Stimulated activated CD4-positive, alpha-beta T cell treated with anti-CD3 and anti-CD28 coated beads, Interleukin-12 subunit alpha, Interleukin-12 subunit beta, amount 100 ng/mL, for 24 hours (primary cell): ENCODE measurements around the gene IGF2BP1.
"Not testable (repeated sequence)": the region's sequence is repeated elsewhere in the genome, so short reads cannot be mapped to it uniquely, and the experiment has no call there.

Experiments
- DNase-seq, 2 experiments: peaks; one replicate each; pipeline ENCODE4 v3.0.0-alpha.2; 2020; ENCODE audit warnings: low read depth in 2 of 2

IGF2BP1 gene

DNA sequence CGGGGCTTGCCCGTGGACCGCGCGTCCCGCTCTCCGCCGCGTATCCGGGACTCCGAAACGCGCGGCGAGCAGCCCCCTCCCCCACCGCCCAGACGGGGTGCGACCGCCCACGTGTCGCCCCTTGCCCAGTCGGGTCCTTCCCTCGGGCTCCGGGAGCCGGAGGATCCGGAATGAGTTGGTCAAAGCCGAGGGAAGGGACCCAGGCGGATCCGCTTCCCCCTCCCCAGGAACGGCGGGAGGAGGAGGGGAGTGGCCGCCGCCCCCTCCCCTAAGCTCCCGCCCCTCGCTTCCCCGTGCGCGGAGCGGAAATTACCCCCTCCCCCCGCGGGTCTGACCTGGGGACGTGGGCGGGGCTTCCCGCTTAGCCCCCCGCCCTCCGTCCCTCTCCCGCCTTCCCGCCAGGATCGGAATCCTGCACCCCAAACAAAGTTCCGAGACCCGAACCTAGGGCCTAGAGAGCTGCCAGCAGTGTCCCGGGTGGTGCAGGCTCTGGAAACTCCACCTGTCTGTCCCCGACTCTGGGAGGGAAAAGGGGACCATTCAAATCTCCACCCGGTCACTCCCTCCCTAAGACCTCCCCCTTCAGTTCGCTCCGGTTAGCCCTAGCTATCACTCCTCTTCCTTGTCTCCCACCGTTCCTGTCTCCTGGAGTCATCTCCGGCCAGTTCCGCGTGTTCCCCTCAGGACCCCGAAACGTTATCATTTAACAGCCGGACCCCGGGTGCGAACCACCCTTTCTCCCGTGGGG is 1.0 kb upstream of the IGF2BP1 start:
- DNase-seq, result no peak

DNA sequence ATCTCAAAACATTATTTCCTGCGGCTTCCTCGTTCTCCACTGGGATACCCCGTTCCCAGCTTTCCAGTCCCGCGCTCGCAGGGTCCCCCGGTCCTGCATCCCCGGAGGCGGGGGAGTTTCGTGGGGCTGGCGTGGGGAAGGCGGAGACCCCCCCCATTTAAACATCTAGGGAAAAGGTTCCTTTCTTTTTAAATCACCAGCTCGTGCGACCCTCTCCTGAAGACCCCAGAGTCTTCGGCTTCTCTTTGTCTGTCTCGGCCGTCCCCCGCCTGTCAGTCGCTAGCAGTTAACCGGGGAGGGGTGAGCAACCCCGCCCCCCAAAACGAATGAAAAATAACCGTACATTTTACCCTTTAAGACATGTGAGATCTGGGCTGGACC is 473 bp upstream of the IGF2BP1 start:
- DNase-seq, result no peak

DNA sequence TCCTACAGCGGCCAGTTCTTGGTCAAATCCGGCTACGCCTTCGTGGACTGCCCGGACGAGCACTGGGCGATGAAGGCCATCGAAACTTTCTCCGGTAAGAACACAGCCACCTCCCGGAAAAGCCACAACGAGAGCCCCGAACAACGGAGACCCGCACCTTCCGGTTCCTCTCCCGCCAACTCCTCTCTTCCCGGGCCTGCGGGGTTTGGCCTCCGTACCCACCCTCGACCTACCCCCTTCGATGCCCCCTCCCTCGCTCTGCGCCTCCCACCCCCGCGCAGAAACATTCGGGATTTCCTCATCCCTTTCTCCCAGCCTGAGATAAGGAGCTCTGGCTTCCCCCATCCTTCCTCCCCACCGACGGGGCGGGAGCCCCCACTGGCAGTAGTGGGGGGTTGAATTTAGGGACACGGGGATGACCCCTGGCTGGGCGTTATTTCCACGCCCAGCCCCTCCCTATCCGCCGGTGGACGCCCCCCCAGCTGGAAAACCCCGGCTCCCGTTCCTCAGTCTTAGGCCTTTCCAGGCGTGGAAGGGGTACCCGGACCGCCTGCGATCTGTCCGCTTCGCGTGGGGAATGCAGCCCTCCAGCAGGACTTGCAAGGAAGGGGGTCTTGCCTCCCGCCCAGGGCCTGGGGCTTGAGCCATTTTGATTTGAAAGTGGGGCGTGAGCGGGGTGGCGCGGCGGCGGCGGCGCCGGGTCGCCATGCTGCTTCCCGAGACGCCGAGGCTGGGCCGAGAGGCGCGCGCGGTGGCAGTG is 822 bp downstream of the IGF2BP1 start:
- no peak for DNase-seq

DNA sequence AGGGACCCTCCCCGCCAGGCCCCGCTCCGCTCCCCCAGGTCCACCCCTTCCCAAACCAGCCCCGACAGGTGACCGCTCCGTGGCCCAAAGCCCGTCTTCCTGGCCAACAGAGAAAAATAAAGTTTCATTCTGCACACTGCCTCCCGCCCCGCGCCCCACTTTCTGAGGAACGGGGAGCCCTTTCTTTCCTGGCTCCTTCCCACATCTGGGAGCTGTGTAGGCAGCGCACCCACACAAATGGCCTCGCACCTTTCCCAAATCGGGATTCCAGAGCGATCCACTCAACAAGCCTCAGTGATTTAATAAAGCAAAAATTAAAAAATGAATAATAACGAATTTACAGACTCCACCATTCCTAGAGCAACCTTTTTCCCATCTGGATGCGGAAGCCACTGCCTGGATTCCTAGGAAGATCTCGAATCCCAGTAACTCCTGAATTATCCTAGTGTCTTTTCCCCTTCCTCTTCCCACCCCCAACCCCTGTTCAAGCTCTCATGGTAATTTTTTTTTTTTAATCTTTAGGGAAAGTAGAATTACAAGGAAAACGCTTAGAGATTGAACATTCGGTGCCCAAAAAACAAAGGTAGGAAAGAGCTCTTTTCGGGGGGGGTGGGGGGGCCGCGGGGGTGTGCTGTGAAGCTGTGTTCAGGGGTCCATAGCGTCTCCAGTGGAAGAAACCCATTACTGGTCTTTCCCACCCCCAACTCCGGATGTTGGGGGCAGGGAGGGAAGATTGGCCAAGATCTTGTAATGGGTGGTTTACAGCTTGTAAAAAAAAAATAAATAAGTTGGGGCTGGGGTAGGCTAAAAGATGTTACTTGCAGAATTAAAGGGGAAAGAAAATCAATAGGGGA is 1.6 kb downstream of the IGF2BP1 start:
- no peak for DNase-seq

DNA sequence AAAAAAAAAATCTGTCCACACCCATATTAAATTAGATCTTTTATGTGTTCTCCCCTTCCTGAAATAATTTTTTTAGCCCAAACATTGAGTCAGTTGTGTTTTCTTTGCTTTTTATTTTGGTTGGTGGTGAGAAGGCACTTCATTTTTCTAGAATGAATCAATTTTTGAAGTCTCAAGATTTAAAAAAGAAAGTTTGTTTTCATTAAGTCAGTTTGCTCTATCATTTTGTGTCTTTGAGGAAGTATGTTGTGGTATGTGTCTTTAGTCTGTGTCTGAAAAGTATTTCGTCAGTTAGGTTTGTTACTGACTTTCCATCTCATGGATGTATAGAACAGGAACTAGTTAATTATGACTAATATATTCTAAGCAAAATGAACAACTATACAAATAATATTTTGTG is 3.8 kb downstream of the IGF2BP1 start:
- DNase-seq, result no peak

DNA sequence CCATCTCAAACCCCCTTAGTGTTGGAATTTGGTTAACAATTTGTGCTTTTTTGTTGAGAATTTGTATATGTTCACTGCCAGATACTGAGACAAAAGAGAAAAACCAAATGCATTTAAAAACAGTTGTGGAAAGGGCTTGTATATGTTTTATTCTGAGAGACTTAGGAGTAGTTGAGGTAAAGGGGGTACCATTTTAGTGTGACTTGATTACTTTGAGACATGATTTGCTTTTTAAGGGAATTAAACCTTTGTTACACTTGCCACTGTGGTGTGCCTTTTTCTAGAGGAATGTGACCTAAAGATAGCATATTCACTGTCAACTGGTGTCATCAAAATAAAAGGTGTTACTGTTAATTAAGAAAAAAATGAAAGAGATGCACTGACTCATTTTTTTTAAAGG is 4.5 kb downstream of the IGF2BP1 start:
- DNase-seq, result no peak

DNA sequence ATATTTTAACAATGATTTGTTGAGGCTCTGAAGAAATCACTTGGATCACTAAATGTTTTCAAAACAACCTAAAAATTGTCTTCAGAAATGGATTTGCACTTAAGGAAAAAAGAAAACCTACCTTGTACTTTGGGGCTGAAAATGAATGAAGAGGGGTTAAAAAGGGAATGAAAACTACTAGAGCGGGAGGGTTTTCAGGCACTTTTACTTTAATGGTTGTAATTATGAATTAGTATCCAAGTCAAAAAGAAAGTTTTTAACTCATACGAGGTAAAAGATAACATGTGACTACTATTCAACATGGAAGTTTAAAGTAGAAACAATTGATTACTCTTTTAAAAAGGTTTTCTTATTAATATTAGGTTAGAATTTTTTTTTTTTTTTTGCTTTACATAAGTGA is 5.1 kb downstream of the IGF2BP1 start:
- DNase-seq, result no peak

DNA sequence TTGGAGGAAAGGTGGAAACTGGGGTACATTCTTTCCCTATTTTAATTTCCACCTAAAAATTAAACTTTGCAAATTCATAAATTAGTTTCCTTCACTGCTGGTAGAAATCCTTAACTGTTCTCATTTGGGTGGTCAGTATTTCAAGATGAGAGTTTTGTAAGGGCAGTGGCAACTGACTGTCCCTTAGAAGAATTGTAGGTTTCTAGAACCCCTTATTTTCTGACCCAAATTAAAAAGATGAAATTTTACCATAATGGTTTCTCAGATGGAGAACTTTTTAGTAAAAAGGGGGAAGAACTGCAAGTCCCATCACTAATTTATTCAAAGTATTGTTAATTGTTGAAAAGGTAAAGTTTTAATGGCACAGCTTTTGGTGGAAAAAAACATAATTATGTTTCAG is 5.6 kb downstream of the IGF2BP1 start:
- DNase-seq, result no peak

DNA sequence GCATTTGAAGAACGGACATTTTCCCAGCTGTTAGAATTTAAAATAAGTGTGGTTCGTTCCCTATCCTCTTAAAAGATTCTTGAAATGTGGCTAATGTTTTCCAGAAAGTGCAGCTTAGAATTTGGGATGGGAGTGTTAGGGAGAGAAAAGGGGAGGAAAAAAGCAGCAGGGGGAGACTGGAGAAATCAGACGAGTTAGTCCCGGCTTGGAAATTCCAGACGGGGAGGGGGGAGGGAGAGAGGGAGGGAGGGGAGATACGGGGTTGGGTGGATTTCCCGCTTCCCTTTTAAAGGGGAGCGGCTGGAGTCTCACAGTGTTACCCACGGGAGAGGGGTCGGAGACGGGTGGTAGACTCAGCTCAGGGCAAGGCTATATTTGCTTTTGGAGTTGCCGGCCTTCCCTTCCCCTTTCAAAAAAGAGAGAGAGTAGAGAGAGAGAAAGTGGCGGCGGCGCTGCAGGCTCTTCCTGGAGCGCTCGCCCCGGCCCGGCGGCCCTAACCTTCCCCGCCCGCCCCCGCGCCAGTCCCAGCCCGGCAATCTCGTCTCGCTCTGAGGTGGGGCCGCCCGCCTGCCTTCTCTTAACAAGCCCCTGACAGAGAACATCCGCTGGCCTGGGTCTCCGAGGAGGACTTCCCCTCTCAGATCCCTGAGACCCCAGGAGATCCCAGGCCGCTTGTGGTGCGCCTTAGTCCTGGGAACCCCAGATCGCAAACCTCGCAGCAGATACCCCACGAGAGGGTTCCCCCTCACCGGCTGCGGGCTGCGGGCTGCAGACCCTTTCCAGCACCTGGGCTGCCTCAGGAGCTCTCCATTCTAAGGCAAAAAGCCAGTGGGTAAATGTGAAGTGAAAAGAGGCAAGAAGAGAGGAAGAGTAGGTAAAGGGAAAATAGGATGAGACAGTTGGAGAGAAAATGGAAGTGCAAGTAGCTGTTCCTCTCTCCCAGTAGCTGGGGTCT is 6.6 kb downstream of the IGF2BP1 start:
- no peak for DNase-seq

DNA sequence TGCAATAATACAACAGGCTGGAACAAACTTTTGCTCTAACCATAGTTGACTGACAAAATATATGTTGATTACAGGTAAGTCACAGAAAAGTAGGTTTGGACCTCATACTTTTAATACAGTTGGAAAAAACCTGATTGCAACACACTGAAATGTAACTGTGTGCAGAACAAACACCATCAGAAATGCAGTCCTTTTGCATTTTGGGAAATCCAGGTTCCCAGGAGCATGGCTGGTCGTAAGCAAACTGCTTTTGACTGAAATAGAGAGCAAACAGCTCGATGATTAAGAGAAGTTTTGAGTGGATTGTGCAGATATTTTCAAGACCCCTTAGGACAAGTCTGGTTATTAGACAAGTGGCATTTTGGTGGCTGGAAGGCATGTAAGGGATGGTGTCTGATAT is 8.0 kb downstream of the IGF2BP1 start:
- DNase-seq, result no peak

DNA sequence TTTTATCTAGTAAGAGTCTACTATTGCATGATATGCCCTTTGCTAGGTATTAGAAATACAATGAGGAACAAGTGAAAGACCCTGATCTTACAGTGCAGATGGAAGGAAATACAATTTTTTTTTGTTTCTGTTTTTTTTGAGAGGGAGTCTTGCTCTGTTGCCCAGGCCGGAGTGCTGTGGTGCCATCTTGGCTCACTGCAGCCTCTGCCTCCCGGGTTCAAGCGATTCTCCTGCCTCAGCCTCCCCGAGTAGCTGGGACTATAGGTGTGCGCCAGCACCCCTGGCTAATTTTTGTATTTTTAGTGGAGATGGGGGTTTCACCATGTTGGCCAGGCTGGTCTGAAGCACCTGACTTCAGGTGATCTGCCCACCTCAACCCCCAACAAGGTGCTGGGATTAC is 11.7 kb downstream of the IGF2BP1 start:
- DNase-seq, result not testable (repeated sequence)

DNA sequence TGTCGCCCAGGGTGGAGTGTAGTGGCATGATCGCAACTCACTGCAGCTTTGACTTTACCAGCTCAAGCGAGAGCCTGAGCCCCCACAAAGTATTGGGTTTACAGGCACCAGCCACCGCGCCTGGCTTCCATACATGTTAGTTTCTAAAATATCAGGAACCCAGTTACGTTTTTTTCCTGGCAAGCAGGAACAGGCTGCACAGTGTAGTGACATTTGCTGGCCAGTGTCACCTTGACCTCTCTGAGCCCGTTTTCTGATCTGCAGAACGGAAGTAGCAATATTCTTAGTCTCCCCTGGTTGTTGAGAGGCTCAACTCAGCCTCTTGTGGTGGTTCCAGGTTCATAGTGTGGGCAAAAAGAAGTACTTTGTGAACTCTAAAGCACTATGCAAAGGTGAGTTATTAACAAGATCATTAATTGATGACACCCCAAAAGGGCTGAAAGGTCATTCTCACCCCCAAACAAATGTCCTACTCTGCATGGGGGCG is 15.6 kb downstream of the IGF2BP1 start:
- DNase-seq, result no peak

DNA sequence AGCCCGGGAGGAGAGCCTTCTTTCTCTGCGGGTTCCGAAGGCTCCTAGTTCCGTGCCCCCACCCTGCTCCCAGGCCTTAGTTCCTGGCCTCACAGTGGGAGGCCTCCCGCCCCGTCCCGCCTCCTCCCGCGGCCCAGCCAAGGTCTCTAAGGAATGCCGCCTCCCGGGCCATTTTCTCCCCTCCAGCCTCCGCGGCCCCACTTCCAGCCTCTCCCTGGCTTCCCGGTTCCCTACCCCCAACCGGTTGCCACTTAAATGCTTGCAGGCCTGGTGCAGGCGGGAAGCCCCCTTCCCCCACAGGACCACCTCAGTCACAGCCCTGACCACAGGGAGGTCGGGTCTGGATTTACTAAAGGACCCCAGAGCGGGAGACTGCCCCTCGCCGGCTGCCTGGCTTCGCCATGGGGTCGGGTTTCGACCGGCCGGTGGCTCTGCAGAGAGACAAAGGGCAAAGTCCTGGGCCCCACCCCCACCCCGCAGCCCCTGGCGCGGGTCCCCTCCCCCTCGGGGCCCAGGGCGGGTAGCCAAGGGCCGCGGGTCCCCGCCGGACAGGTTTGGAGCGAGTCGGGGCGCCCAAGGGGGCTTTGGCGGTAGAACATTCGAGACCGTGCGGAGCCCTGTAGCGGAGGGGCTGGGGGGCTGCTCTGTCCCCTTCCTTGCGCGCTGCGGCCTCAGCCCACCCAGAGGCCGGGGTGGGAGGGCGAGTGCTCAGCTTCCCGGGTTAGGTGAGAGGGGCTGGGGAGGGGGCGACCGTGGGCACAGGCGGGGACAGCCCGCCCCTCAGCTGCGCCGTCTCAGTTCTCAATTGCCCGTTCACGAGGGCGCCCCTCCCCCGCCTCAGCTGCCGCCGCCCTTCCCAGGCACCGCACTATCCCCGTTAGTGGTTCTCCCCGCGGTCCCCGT is 16.4 kb downstream of the IGF2BP1 start:
- no peak for DNase-seq

DNA sequence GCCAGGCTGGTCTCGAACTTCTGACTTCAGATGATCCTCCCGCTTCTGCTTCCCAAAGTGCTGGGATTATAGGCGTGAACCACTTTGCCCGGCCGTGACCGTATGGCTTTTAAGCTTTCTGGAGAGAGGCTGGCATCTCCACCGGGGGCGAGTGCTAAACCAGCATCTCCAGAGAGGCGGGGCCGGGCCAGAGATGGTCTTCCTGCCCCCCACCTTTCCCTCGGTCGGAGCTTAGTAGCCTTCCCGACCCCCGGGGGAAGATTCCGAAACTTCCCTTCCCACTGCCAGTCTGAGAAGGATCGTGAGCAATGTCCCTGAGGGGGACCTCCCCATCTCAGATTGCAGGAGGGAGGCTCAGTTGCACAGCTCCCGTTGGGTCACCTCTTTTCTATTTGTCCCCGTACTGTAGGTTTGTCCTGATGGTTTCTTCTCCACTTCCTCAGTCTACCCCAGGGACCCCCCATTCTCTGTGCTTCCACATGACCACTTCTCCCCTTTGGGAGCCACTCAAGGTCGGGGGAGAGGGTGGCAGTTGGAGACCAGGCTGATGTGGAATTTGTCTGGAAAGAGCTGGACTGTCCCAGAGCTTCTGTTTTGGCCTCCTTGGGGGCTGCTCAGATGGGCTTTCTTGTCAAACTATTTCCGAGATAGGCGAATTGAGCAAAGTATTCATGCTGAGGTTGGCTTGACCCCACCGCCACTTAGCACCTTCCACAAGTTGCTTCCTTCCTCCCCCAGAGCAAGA is 18.2 kb downstream of the IGF2BP1 start:
- no peak for DNase-seq

DNA sequence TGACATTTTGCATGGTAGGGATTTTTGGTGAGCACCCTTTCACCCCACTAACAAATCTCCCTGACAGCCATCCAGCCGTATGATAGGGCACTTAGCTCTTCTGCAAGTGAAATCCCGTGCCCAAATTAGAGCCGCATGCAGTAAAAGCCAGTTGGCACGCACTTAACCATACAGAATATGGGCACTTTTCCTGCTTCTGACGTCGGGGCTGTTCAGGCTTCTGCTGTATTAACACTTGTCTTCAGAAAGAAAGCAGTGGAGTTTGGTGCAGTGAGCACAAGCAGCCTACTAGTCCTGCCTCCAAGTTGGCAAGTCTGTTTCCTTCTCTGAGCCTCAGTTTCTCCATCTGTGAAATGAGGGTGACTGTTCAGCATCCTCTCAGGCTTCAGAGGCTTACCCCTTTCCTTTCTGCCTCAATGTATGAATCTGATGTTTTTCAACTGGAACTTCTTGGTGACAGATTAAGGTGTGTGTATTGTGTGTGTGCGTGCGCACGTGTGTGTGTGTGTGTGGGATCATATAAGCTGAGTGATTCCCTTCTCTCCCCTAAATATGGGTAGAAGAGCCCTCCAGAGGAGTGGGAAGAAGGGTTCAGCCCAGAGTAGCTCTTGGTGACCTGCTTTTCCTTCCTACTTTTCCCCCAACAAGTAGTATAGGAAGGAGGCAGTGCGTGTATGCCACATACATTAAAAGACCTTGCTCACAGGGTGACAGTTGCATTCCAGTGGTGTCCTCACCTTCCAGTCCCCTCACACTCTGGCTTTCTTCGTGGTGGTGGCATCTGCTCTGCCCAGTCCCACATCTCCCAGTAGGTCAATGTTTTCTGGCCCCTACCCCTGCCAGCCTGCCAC is 19.0 kb downstream of the IGF2BP1 start:
- no peak for DNase-seq

DNA sequence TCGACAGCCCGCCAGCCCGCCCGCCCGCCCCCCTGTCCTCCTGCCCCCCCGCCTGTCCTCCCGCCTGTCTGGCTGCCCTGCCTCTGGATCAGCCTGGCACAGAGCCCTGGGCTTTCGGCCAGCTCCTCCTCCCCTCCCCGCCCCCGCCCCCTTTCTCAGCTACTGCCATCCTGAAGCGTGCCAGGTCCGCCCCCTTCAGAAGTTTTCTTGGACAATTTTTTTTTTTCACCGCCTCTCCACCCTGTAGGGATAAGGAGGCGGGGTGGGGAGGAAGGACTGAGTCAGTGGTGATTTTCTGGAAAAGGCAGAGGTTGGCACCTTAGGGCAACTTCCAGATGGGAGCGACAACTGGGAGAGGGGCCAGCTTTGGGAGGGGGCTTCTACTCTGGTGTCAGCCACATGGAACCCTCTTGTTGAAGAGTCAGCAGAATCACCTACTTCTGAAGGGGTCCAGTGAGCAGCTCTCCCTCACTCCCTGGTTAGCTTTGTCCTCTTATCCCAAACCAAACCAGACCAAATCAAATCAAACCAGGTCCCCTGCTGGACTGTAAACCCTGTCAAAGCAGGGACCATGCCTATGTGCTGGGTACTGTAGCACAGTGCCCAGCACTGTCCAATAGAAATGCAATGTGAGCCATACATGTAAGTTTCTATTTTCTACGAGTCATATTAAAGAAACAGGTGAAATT is 19.7 kb downstream of the IGF2BP1 start:
- no peak for DNase-seq

DNA sequence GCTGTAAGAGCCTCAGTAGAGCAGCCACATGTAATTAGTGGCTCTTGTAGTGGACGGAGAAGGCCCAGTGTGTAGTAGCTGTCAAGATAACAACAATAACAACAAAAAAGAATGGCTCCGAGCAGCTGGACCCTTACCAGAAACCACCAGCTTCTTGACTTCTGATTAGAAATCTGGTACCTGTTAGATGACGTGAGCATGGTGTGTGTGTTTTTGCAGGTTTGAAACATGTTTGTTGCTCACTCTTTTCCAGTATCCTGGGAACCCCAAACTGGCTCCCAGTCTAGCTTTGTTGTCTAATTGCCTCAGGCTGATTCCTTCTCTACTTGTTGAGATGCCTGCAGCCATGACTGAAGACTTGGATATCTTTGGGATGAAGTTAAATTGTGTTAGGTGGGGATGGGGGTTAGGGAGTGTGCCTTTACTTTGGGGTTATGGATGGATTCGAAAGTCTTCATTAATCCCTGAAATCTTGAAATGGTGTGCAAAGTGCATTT is 21.0 kb downstream of the IGF2BP1 start:
- no peak for DNase-seq

DNA sequence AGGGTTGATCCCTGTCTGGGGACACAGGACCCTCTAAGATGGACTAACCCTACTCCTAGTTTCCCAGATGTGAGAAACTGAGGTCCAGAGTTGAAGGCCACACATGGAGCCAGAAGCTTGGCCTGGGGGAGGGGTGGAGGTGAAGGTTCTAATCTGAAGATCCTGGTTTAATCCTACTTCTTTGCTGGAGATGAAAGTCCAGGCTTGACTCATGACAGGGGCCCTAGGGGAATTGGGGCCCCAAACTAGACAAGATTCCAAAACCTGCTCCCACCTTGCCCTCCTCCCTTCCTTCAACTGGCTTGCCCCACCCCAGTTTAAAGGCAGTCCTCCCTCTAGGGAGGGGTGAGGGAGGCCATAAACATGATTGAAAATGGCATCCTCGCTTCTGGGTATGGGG is 21.6 kb downstream of the IGF2BP1 start:
- DNase-seq, result no peak
